ENCODE measurements around the gene SLC45A3.

SLC45A3 gene

GRCh38 chr1:205630241-205630640 is 50.1 kb downstream of the SLC45A3 start:
- ATAC-seq (replicated peaks), result no peak
- peaks cover 17 to 52% of the 10 kb centered on the region in 2 donors for H3K4me1 Mint-ChIP-seq
- no peaks in the 10 kb centered on the region for H3K27me3 Mint-ChIP-seq

GRCh38 chr1:205629751-205630150 is 50.6 kb downstream of the SLC45A3 start:
- no peak for ATAC-seq (replicated peaks)
- Mint-ChIP-seq H3K4me3 (peak overlapping the region; percentile 84 to 90), H3K4me1 (peaks cover 19 to 57% of the 10 kb centered on the region in 2 donors), H3K27ac (peak overlapping the region; percentile 97), H3K27me3 (no peaks in the 10 kb centered on the region), H3K9me3 (no peaks in the 10 kb centered on the region), H3K36me3 (peaks cover 16 to 18% of the 10 kb centered on the region in 2 donors)
- DNase-seq, result no peak

More at GRCh38 chr1:205630241-205630640, 50.1 kb downstream of the SLC45A3 start:
- Mint-ChIP-seq H3K4me3 (peak overlapping the region; percentile 84 to 90), H3K27ac (peak overlapping the region; percentile 97), H3K36me3 (peaks cover 12 to 14% of the 10 kb centered on the region in 2 donors), H3K9me3 (no peaks in the 10 kb centered on the region)
- DNase-seq, result no peak

- H3K27me3 Mint-ChIP-seq, result no peaks in the 10 kb centered on the region
- H3K9me3 Mint-ChIP-seq, result no peaks in the 10 kb centered on the region
- ATAC-seq (replicated peaks) (no peak), DNase-seq (no peak)
- peaks cover 16 to 23% of the 10 kb centered on the region in 2 donors for H3K36me3 Mint-ChIP-seq
- H3K4me1 Mint-ChIP-seq, result peaks cover 21 to 58% of the 10 kb centered on the region in 2 donors
- H3K4me3 Mint-ChIP-seq, result no peak overlapping the region
- peak overlapping the region; percentile 80 for H3K27ac Mint-ChIP-seq
These were observed 52.4 kb downstream of the SLC45A3 start for GRCh38 chr1:205627956-205628355.

DNA sequence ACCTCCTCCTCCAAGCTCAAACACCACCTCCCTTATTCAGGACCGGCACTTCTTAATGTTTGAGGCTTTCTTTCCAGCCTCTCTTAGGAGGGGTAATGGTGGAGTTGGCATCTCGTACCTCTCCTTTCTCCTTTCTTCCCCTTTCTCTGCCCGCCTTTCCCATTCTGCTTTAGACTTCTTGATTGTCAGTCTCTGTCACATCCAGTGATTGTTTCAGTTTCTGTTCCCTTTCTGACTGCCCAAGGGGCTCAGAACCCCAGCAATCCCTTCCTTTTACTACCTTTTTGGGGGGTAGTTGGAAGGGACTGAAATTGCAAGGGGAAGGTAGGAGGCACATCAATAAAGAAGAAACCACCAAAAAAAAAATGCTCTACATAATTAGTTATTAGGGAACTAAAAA is 54.1 kb downstream of the SLC45A3 start:
- H3K36me3 Mint-ChIP-seq, result peaks cover 17 to 30% of the 10 kb centered on the region in 2 donors
- H3K9me3 Mint-ChIP-seq, result no peaks in the 10 kb centered on the region

GRCh38 chr1:205623646-205624045 is 56.7 kb downstream of the SLC45A3 start:
- Mint-ChIP-seq H3K27me3 (no peaks in the 10 kb centered on the region), H3K36me3 (peaks cover 25 to 37% of the 10 kb centered on the region in 2 donors), H3K27ac (peak overlapping the region; percentile 25), H3K4me3 (no peak overlapping the region), H3K9me3 (no peaks in the 10 kb centered on the region), H3K4me1 (peaks cover 26 to 44% of the 10 kb centered on the region in 2 donors)
- DNase-seq (no peak), ATAC-seq (replicated peaks) (no peak)

More for the DNA sequence above, 54.1 kb downstream of the SLC45A3 start:
- DNase-seq (no peak), ATAC-seq (replicated peaks) (peak; percentile 23 to 28)
- Mint-ChIP-seq H3K27ac (peak overlapping the region; percentile 42), H3K4me3 (peak overlapping the region; percentile 39 to 66), H3K4me1 (peaks cover 23 to 58% of the 10 kb centered on the region in 2 donors), H3K27me3 (no peaks in the 10 kb centered on the region)

GRCh38 chr1:205620269-205620668 is 60.0 kb downstream of the SLC45A3 start:
- ATAC-seq (replicated peaks) (no peak), DNase-seq (no peak)
- Mint-ChIP-seq H3K36me3 (peaks cover 21 to 45% of the 10 kb centered on the region in 2 donors), H3K9me3 (no peaks in the 10 kb centered on the region), H3K4me1 (peaks cover 12 to 14% of the 10 kb centered on the region in 2 donors), H3K27me3 (no peaks in the 10 kb centered on the region), H3K27ac (no peak overlapping the region), H3K4me3 (no peak overlapping the region)

- peaks cover 5 to 16% of the 10 kb centered on the region in 2 donors for H3K4me1 Mint-ChIP-seq
- H3K27ac Mint-ChIP-seq, result no peak overlapping the region
- no peaks in the 10 kb centered on the region for H3K27me3 Mint-ChIP-seq
- no peak for ATAC-seq (replicated peaks)
- H3K9me3 Mint-ChIP-seq, result no peaks in the 10 kb centered on the region
- H3K4me3 Mint-ChIP-seq, result no peak overlapping the region
- DNase-seq, result no peak
- peaks cover 19 to 42% of the 10 kb centered on the region in 2 donors for H3K36me3 Mint-ChIP-seq
These were observed 60.9 kb downstream of the SLC45A3 start for GRCh38 chr1:205619376-205619775.

DNA sequence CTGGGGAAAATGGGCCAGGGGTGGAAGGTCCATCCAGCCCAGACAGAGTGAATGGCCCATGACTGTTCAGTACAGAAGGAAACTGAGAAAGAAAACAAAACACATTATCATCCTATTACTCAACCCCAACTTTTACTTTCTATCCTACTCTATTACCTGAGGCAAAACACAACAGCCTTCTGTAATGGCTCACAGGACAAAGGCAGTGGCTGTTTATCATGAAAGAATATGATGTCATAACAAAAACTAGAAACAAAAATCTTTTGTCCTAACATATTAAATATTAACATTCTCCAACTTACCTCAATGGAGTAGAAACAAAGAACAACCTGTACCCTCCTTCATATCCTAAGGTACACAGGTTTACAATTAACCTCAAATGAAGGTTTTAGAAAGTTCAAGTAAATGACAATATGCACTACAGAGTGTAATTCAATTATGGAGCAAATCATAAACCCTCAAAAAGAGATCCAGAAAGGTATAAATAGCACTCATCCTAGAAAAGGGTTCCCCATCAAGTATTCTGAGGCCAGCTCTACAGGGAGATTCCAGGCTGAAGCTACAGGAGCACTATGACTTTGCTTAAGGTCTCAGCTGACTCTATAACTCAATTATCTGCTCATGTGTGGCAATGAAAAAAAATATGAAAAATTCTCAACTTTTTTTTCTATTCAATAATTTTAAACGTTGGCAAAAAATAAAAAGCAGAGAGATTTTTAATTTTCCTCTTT is 63.6 kb downstream of the SLC45A3 start:
- Mint-ChIP-seq H3K9me3 (no peaks in the 10 kb centered on the region), H3K36me3 (peaks cover 20 to 41% of the 10 kb centered on the region in 2 donors)

GRCh38 chr1:205615789-205616188 is 64.5 kb downstream of the SLC45A3 start:
- Mint-ChIP-seq H3K27me3 (no peaks in the 10 kb centered on the region), H3K4me3 (no peak overlapping the region), H3K36me3 (peaks cover 22 to 47% of the 10 kb centered on the region in 2 donors)

More for the DNA sequence above, 63.6 kb downstream of the SLC45A3 start:
- Mint-ChIP-seq H3K27me3 (no peaks in the 10 kb centered on the region), H3K4me3 (no peak overlapping the region), H3K27ac (no peak overlapping the region), H3K4me1 (peaks cover 11 to 12% of the 10 kb centered on the region in 2 donors)
- ATAC-seq (replicated peaks), result no peak
- no peak for DNase-seq

DNA sequence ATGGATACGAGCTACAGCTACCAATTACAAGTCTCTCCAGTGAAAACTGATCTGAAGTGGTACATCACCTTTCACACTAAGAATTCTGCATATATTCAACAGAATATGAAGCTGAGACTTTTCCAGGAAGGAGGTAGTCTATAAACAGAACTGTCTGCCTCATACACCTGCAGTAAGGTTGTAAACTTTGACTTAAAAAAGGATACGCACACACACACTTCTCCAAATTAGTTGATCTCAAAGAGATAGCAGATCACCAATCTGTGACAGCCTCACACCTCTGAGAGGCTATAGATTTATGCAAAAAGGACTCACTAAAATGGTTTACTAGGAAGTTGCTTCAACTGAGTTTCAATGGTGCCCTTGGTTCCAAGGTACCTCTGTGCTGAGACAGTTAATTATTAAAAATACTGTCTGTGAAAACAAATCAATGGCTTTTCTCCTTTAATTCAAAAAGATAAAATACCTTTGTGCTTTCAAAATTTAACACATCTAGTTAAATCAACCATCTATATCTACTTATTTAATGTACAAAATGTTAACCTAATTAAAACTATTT is 66.4 kb downstream of the SLC45A3 start:
- ATAC-seq (replicated peaks) (no peak), DNase-seq (no peak)
- H3K27ac Mint-ChIP-seq, result no peak overlapping the region
- H3K4me3 Mint-ChIP-seq, result no peak overlapping the region
- H3K27me3 Mint-ChIP-seq, result no peaks in the 10 kb centered on the region
- peaks cover 14 to 44% of the 10 kb centered on the region in 2 donors for H3K36me3 Mint-ChIP-seq
- H3K4me1 Mint-ChIP-seq, result peaks cover 10 to 25% of the 10 kb centered on the region in 2 donors
- no peaks in the 10 kb centered on the region for H3K9me3 Mint-ChIP-seq

More at GRCh38 chr1:205615789-205616188, 64.5 kb downstream of the SLC45A3 start:
- no peak for DNase-seq
- no peaks in the 10 kb centered on the region for H3K9me3 Mint-ChIP-seq
- H3K4me1 Mint-ChIP-seq, result peaks cover 16 to 17% of the 10 kb centered on the region in 2 donors
- H3K27ac Mint-ChIP-seq, result no peak overlapping the region
- ATAC-seq (replicated peaks), result no peak

- Mint-ChIP-seq H3K27me3 (no peaks in the 10 kb centered on the region), H3K4me3 (no peak overlapping the region), H3K27ac (no peak overlapping the region), H3K9me3 (no peaks in the 10 kb centered on the region), H3K4me1 (peaks cover 10 to 25% of the 10 kb centered on the region in 2 donors), H3K36me3 (peaks cover 15 to 45% of the 10 kb centered on the region in 2 donors)
- no peak for DNase-seq
- ATAC-seq (replicated peaks), result no peak
These were observed 67.8 kb downstream of the SLC45A3 start for GRCh38 chr1:205612556-205612955.

DNA sequence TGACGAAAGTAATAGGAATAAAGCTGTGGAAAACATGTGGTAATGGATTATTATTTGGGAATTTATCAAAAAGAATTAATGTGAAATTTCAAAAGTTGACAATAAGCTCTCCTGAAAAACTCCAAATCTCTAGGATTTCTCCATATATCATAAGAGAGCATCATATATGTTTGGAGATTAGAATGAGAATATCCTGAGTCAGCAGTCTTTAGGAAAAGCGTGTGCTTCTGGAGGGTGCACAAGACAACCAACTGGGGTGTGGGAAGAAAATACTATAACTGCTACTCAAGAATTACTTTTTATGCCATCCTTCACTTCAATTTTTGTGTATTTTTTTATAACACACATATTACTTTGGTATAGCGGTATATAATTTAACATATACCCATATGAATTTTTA is 68.2 kb downstream of the SLC45A3 start:
- DNase-seq (no peak), ATAC-seq (replicated peaks) (no peak)
- Mint-ChIP-seq H3K4me1 (peaks cover 10 to 25% of the 10 kb centered on the region in 2 donors), H3K36me3 (peaks cover 17 to 45% of the 10 kb centered on the region in 2 donors), H3K27ac (no peak overlapping the region), H3K4me3 (no peak overlapping the region), H3K9me3 (no peaks in the 10 kb centered on the region), H3K27me3 (no peaks in the 10 kb centered on the region)

DNA sequence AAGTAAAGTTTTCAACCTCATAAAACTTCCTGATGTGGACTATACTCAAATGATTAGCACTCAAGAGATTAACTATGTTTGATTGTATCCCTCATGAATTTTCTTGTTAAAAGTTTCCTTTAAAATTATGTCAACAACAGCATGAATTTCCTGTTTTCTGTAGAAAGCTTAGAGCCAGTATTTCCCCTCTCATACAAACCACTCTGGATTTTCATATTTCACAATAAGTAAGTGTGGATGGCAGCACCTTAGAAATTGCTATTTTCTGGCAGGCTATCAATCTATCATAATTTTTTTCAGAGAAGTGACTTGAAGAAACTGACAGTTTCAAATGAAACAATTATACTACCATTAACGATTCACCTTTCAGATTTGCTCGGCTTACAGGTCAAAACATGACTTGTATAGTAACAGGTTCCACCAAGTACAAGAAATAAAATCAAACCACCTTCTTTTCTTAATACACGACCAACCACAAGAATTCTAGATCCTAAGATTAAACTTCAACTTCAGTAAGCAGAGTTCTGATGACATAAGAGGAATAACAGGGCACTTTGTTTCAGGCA is 69.3 kb downstream of the SLC45A3 start:
- no peak for DNase-seq
- H3K27me3 Mint-ChIP-seq, result no peaks in the 10 kb centered on the region
- no peak overlapping the region for H3K4me3 Mint-ChIP-seq
- no peak for ATAC-seq (replicated peaks)
- H3K4me1 Mint-ChIP-seq, result peaks cover 10 to 25% of the 10 kb centered on the region in 2 donors
- H3K36me3 Mint-ChIP-seq, result peaks cover 21 to 40% of the 10 kb centered on the region in 2 donors
- no peaks in the 10 kb centered on the region for H3K9me3 Mint-ChIP-seq
- no peak overlapping the region for H3K27ac Mint-ChIP-seq

- H3K9me3 Mint-ChIP-seq, result no peaks in the 10 kb centered on the region
- no peak overlapping the region for H3K4me3 Mint-ChIP-seq
- H3K4me1 Mint-ChIP-seq, result peaks cover 12 to 27% of the 10 kb centered on the region in 2 donors
- peaks cover 16 to 35% of the 10 kb centered on the region in 2 donors for H3K36me3 Mint-ChIP-seq
- no peak overlapping the region for H3K27ac Mint-ChIP-seq
- DNase-seq (no peak), ATAC-seq (replicated peaks) (no peak)
- no peaks in the 10 kb centered on the region for H3K27me3 Mint-ChIP-seq
These were observed 70.3 kb downstream of the SLC45A3 start for GRCh38 chr1:205610036-205610435.

All from stimulated activated naive B cell treated with anti-CD40 and anti-IgM and Interleukin-4, amounts not matched to agents 10 μg/mL and 1 μg/mL and 100 μg/mL, for 72 hours (primary cell).